CD4-positive, alpha-beta T cell (primary cell): Measurements from ENCODE around the gene PARP16. TPM values are rescaled to one million over a fixed set of nuclear protein-coding genes. Genes with fewer than 3 reads are reported as not detected.
"Not testable (repeated sequence)": the region's sequence is repeated elsewhere in the genome, so short reads cannot be mapped to it uniquely, and the experiment has no call there.

Experiments
- ATAC-seq: fragments of 200-7000 bp; cut with Tn5 transposase; one replicate; pipeline ENCODE4 v1.10.0; 2022; ENCODE audit warnings: mild to moderate bottlenecking; ENCODE audit not compliant: poor library complexity
- CTCF ChIA-PET: fragments of 350-600 bp; sonication (Branson Sonifier 250); formaldehyde crosslinking; loops from one replicate; lab custom pipeline; 2021; ENCODE audit warnings: antibody characterized with exemption, inconsistent platforms; lab: Charles Lee
- POLR2A ChIA-PET: fragments of 350-600 bp; sonication (Branson Sonifier 250); formaldehyde crosslinking; loops from one replicate; lab custom pipeline; 2021; ENCODE audit warnings: antibody characterized with exemption, inconsistent platforms; lab: Charles Lee
- DNase-seq, 14 experiments: peaks; one replicate each; pipeline ENCODE4 v3.0.0-alpha.2; 2013 to 2020; ENCODE audit warnings: mixed read lengths in 2 of 14
- H3K27ac ChIP-seq, 2 donors: one replicate each; pipeline versions ENCODE4 v1.5.1 to v1.7.0; 2013; ENCODE audit warnings: low read length in 2 of 2, low read depth in 1 of 2, mild to moderate bottlenecking in 1 of 2
- H3K27me3 ChIP-seq, 2 experiments: 1 replicate in 1 of 2; 2 replicates in 1 of 2; pipeline versions ENCODE4 v1.6.1 to v1.7.0; 2013; ENCODE audit warnings: low read length in 2 of 2, control low read depth in 1 of 2, mild to moderate bottlenecking in 1 of 2, moderate library complexity in 1 of 2; ENCODE audit not compliant: insufficient read depth in 2 of 2, control insufficient read depth in 1 of 2
- H3K36me3 ChIP-seq: one replicate; pipeline ENCODE4 v1.6.1; 2013; ENCODE audit warnings: low read length, control low read depth; ENCODE audit not compliant: insufficient read depth
- H3K4me1 ChIP-seq: one replicate; pipeline ENCODE4 v1.6.1; 2013; ENCODE audit warnings: low read length, control low read depth; ENCODE audit not compliant: insufficient read depth
- H3K4me3 ChIP-seq: one replicate; pipeline ENCODE4 v1.5.1; 2013; ENCODE audit warnings: mild to moderate bottlenecking, low read length, moderate library complexity
- H3K9me3 ChIP-seq, 2 experiments: 1 replicate in 1 of 2; 2 replicates in 1 of 2; pipeline versions ENCODE4 v1.6.1 to v1.7.0; 2013; ENCODE audit warnings: low read length in 2 of 2, mild to moderate bottlenecking in 2 of 2, control low read depth in 1 of 2, moderate library complexity in 1 of 2; ENCODE audit not compliant: control insufficient read depth in 1 of 2, insufficient read depth in 1 of 2
- H3K27ac Mint-ChIP-seq: one replicate; pipeline ENCODE4 v1.8.0; 2020; ENCODE audit warnings: mixed read lengths
- H3K27me3 Mint-ChIP-seq: one replicate; pipeline ENCODE4 v1.8.0; 2021; ENCODE audit warnings: mixed read lengths
- H3K36me3 Mint-ChIP-seq: one replicate; pipeline ENCODE4 v1.8.0; 2021; ENCODE audit warnings: low read depth, mixed read lengths
- H3K4me1 Mint-ChIP-seq: one replicate; pipeline ENCODE4 v1.8.0; 2021; ENCODE audit warnings: low read depth, mixed read lengths
- H3K4me3 Mint-ChIP-seq: one replicate; pipeline ENCODE4 v1.8.0; 2020; ENCODE audit warnings: mild to moderate bottlenecking, mixed read lengths
- H3K9me3 Mint-ChIP-seq: one replicate; pipeline ENCODE4 v1.8.0; 2020; ENCODE audit warnings: mixed read lengths
- intact Hi-C, 2 experiments: fragments of 100-400 bp; cut with DNase I in 1 of 2; cut with micrococcal nuclease in 1 of 2; formaldehyde crosslinking; loops; one replicate each; pipeline versions ENCODE4 v1.15.1 to v1.9.0; 2023 to 2025; cut with DNase I, micrococcal nuclease
- total RNA-seq, 174 experiments: library from RNA in 2 of 174; stranded (reverse) in 2 of 174; gene quantifications; one replicate each; pipeline ENCODE4 v1.2.3 and lab custom pipeline; 2021 to 2026
- TF ChIP-seq, protein P1 (sequence below): fragments of 200-600 bp; IDR thresholded peaks from one replicate; pipeline ENCODE4 v1.8.0; 2022; ENCODE audit warnings: antibody characterized with exemption, mild to moderate bottlenecking

PARP16 gene
- total RNA-seq, 2 experiments from 2014 or later = 11.3 to 12.9 TPM

- H3K9me3 Mint-ChIP-seq = no peaks in the 10 kb centered on the region
- DNase-seq = no peak
- intact Hi-C loops = no loop called here
- peaks cover 20% of the 10 kb centered on the region for H3K36me3 Mint-ChIP-seq
- Histone ChIP-seq H3K27me3 (no peaks in the 10 kb centered on the region), H3K27ac (no peak overlapping the region), H3K9me3 (no peaks in the 10 kb centered on the region), H3K4me1 (peaks cover 2% of the 10 kb centered on the region), H3K4me3 (no peak overlapping the region), H3K36me3 (peaks cover 9% of the 10 kb centered on the region)
- TF ChIP-seq, protein P1, sequence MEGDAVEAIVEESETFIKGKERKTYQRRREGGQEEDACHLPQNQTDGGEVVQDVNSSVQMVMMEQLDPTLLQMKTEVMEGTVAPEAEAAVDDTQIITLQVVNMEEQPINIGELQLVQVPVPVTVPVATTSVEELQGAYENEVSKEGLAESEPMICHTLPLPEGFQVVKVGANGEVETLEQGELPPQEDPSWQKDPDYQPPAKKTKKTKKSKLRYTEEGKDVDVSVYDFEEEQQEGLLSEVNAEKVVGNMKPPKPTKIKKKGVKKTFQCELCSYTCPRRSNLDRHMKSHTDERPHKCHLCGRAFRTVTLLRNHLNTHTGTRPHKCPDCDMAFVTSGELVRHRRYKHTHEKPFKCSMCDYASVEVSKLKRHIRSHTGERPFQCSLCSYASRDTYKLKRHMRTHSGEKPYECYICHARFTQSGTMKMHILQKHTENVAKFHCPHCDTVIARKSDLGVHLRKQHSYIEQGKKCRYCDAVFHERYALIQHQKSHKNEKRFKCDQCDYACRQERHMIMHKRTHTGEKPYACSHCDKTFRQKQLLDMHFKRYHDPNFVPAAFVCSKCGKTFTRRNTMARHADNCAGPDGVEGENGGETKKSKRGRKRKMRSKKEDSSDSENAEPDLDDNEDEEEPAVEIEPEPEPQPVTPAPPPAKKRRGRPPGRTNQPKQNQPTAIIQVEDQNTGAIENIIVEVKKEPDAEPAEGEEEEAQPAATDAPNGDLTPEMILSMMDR = no peak
- ATAC-seq = no peak
- no peaks in the 10 kb centered on the region for H3K27me3 Mint-ChIP-seq
- CTCF ChIA-PET = no interaction called here
- peaks cover 1% of the 10 kb centered on the region for H3K4me1 Mint-ChIP-seq
- POLR2A ChIA-PET = no interaction called here
- no peak overlapping the region for H3K27ac Mint-ChIP-seq
- H3K4me3 Mint-ChIP-seq = no peak overlapping the region
These were observed 41.4 kb downstream of the PARP16 start for GRCh38 chr15:65245096-65245856.

DNA sequence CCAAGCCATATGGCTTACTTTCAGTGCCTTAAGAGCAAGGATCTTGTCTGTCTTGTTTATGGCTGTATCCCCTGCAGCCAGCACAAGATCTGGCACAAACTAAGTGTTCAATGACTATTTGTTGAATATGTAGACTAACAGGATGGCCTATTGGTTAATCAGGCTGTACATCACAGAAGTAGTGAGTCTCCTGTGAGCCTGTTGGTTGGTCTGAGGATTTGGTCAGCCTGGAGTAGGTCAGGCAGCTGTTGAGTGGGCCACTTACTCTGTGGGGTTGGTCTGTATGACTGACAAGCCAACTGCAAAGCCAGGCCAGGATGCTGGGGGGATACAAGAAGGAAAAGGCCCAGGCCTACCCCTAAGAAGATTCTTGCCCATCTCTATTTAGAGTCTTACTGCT lies 42.0 kb downstream of the PARP16 start:
- Mint-ChIP-seq H3K4me1 (no peaks in the 10 kb centered on the region), H3K27me3 (no peaks in the 10 kb centered on the region), H3K4me3 (no peak overlapping the region), H3K27ac (no peak overlapping the region), H3K36me3 (peaks cover 20% of the 10 kb centered on the region), H3K9me3 (no peaks in the 10 kb centered on the region)
- Histone ChIP-seq H3K27me3 (no peaks in the 10 kb centered on the region), H3K27ac (no peak overlapping the region), H3K36me3 (peaks cover 9% of the 10 kb centered on the region), H3K9me3 (peaks cover 0 to 4% of the 10 kb centered on the region in 2 experiments), H3K4me3 (no peak overlapping the region), H3K4me1 (no peaks in the 10 kb centered on the region)
- POLR2A ChIA-PET = no interaction called here
- TF ChIP-seq, protein P1 = no peak
- CTCF ChIA-PET = no interaction called here
- ATAC-seq (no peak), DNase-seq (no peak)
- intact Hi-C loops = no loop called here

DNA sequence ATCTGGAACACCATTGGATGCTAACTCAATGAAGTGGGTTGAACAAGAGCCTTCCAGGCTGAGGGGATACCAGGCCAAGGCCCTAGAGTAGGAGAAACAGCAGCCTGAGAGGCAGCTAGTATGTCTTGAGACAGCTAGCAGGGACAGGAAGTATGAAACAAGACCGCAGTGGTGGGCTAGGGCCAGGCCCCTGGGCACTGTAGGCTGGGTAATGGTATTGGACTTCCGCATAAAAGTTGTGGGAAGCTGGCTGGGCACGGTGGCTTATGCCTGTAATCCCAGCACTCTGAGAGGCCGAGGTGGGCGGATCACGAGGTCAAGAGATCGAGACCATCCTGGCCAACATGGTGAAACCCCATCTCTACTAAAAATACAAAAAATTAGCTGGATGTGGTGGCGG lies 50.2 kb downstream of the PARP16 start:
- H3K9me3 Mint-ChIP-seq, H3K36me3 ChIP-seq, ATAC-seq, H3K4me3 ChIP-seq, H3K4me3 Mint-ChIP-seq, H3K4me1 ChIP-seq, H3K9me3 ChIP-seq, CTCF ChIA-PET, intact Hi-C loops, H3K4me1 Mint-ChIP-seq, H3K27ac Mint-ChIP-seq, H3K27ac ChIP-seq, H3K36me3 Mint-ChIP-seq, H3K27me3 ChIP-seq, H3K27me3 Mint-ChIP-seq, DNase-seq: not testable (repeated sequence)
- POLR2A ChIA-PET = interaction anchor here (1.1 kb wide), 1 partner anchor 51 kb away, joined by 3 read pairs; the partner anchor contains the start of gene CLPX

DNA sequence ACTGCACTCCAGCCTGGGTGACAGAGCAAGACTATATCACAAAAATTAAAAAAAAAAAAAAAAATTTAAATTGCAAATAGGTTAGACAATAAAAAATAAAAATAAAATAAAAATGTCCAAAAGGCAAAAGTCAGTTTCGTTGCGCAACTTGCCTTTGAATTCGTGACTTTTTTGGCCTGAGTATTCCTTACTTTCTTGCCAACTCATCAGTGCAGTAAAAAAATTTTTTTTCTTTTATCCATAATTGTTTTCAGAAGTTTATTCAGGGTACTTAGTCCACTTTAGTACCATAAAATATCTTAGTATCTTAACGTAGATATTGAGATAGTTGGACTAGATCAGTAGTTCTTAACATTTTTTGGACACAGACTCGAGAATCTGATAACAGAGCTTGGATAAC lies 53.0 kb downstream of the PARP16 start:
- POLR2A ChIA-PET = no interaction called here
- no peak for ATAC-seq

More for the DNA sequence above, 53.0 kb downstream of the PARP16 start:
- CTCF ChIA-PET = no interaction called here
- Mint-ChIP-seq H3K27ac (no peak overlapping the region), H3K4me3 (no peak overlapping the region), H3K4me1 (no peaks in the 10 kb centered on the region), H3K9me3 (no peaks in the 10 kb centered on the region), H3K27me3 (no peaks in the 10 kb centered on the region), H3K36me3 (no peaks in the 10 kb centered on the region)
- TF ChIP-seq, protein P1 = no peak
- Histone ChIP-seq H3K4me3 (no peak overlapping the region), H3K9me3 (no peaks in the 10 kb centered on the region), H3K36me3 (no peaks in the 10 kb centered on the region), H3K27ac (no peak overlapping the region), H3K27me3 (no peaks in the 10 kb centered on the region), H3K4me1 (no peaks in the 10 kb centered on the region)
- DNase-seq = no peak
- intact Hi-C loops = no loop called here
